PFSK-1 (cell line): Measurements from ENCODE around the gene ADAMTS3.

Experiments
- POLR2AphosphoS5 ChIP-seq: IDR thresholded peaks from 2 replicates; pipeline ENCODE4 v1.6.1; 2012; ENCODE audit warnings: low read depth, mild to moderate bottlenecking, control low read depth, low read length, moderate library complexity
- TAF1 ChIP-seq: IDR thresholded peaks from 2 replicates; pipeline ENCODE4 v1.6.1; 2012; ENCODE audit warnings: low read length, control low read depth, borderline replicate concordance; ENCODE audit not compliant: insufficient read depth

GRCh38 chr4:72340803-72341431 is 228.1 kb downstream of the ADAMTS3 start:
- TF ChIP-seq POLR2AphosphoS5 (no peak), TAF1 (no peak)
